GM23248 (cell line): ENCODE results near the gene CYB561A3. TPM values are rescaled to one million over a fixed set of nuclear protein-coding genes. Genes with fewer than 3 reads are reported as not detected.

Experiments
- DNase-seq: peaks from one replicate; pipeline ENCODE4 v3.0.0-alpha.2; 2015
- H2AFZ ChIP-seq: fragments of 200-600 bp; sonication (generic); 2 replicates; pipeline ENCODE4 v1.6.1; 2016; ENCODE audit warnings: antibody characterized with exemption
- H3F3A ChIP-seq: fragments of 200-600 bp; sonication (generic); 2 replicates; pipeline ENCODE4 v1.6.1; 2016; ENCODE audit warnings: mild to moderate bottlenecking, antibody characterized with exemption, mixed run types; ENCODE audit not compliant: insufficient read depth
- H3K27ac ChIP-seq: fragments of 200-600 bp; sonication (generic); 2 replicates; pipeline ENCODE4 v1.5.1; 2016; ENCODE audit warnings: mild to moderate bottlenecking
- H3K27me3 ChIP-seq: fragments of 200-600 bp; sonication (generic); replicated peaks from 2 replicates; pipeline ENCODE4 v1.6.1; 2016; ENCODE audit warnings: mild to moderate bottlenecking; ENCODE audit not compliant: insufficient read depth
- H3K36me3 ChIP-seq: fragments of 200-600 bp; sonication (generic); 2 replicates; pipeline ENCODE4 v1.6.1; 2016; ENCODE audit warnings: low read depth, mild to moderate bottlenecking
- H3K4me1 ChIP-seq: fragments of 200-600 bp; sonication (generic); 2 replicates; pipeline ENCODE4 v1.6.1; 2016; ENCODE audit warnings: mild to moderate bottlenecking; ENCODE audit not compliant: insufficient read depth
- H3K4me2 ChIP-seq: fragments of 200-600 bp; sonication (generic); one replicate; pipeline ENCODE4 v1.6.1; 2016; ENCODE audit warnings: mild to moderate bottlenecking; ENCODE audit not compliant: unreplicated experiment
- H3K4me3 ChIP-seq: fragments of 200-600 bp; sonication (generic); 2 replicates; pipeline ENCODE4 v1.5.1; 2016; ENCODE audit warnings: mild to moderate bottlenecking
- H3K79me2 ChIP-seq: fragments of 200-600 bp; sonication (generic); 2 replicates; pipeline ENCODE4 v1.6.1; 2016; ENCODE audit warnings: mild to moderate bottlenecking; ENCODE audit not compliant: insufficient read depth
- H3K9ac ChIP-seq: fragments of 200-600 bp; sonication (generic); 2 replicates; pipeline ENCODE4 v1.6.1; 2016; ENCODE audit warnings: mild to moderate bottlenecking
- H3K9me2 ChIP-seq: fragments of 200-600 bp; sonication (generic); 2 replicates; pipeline ENCODE4 v1.6.1; 2016; ENCODE audit warnings: mixed run types, mild to moderate bottlenecking, moderate library complexity; ENCODE audit not compliant: insufficient read depth
- H3K9me3 ChIP-seq: fragments of 200-600 bp; sonication (generic); one replicate; pipeline ENCODE4 v1.6.1; 2017; ENCODE audit warnings: low read depth
- H4K20me1 ChIP-seq: fragments of 200-600 bp; sonication (generic); 2 replicates; pipeline ENCODE4 v1.6.0; 2016; ENCODE audit not compliant: insufficient read depth
- EZH2 ChIP-seq: fragments of 200-600 bp; sonication (generic); IDR thresholded peaks from 2 replicates; pipeline ENCODE4 v1.6.1; 2018; ENCODE audit warnings: antibody characterized with exemption, mild to moderate bottlenecking; ENCODE audit not compliant: insufficient read depth, poor library complexity, severe bottlenecking
- EZH2phosphoT487 ChIP-seq: fragments of 200-600 bp; sonication (generic); IDR thresholded peaks from 2 replicates; pipeline ENCODE4 v1.6.1; 2018; ENCODE audit warnings: antibody characterized with exemption, moderate library complexity, mild to moderate bottlenecking, low read depth; ENCODE audit not compliant: insufficient read depth
- WGBS, 2 experiments: methylation state at CpG; one replicate each; pipeline ENCODE4 v1.1.6; 2015 to 2017; ENCODE audit warnings: low lambda C conversion rate in 2 of 2, low coverage in 1 of 2; ENCODE audit errors: missing lambda C conversion rate in 2 of 2; 5-methylcytosine and 5-hydroxymethylcytosine counted together
- in situ Hi-C: fragments of 300-500 bp; cut with MboI; formaldehyde crosslinking; loops from 2 replicates; pipeline ENCODE4 v1.15.0; 2020
- polyA plus RNA-seq: library from polyadenylated mRNA; unstranded; fragments of >200 nt; fragmentation: Nextera tagmentation; extraction: Ambion mirVana; gene quantifications from 2 replicates; pipeline ENCODE4 v1.2.1, GENCODE V29; 2016
- total RNA-seq: library from RNA; depleted of rRNA; stranded (reverse); fragments of >200 nt; shearing (Covaris generic); gene quantifications from 2 replicates; pipeline ENCODE4 v1.2.3, GENCODE V29; 2014; rRNA removed

Gene CYB561A3
- total and polyA plus RNA-seq, 2 experiments from 2014 or later, result 42.9 to 49.0 TPM

DNA sequence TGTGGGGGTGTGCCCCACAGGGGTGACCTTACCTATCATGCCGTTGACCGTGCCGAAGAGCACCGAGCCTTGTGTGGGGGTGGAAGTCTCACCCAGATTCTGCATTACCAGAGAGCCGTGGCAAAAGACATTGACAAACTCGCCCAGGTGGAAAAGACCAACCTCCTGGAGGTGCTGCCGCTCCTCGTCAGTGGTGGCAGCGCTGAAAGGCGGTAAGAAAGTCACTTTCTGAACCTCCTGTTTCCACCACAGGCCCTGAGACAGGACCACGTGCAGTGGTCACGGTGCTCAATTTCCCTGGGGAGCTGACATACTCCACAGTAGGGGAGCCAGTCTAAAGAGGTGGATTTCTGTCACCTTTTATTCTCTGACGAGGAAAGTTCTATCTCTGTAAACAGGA is 59.1 kb downstream of the CYB561A3 start:
- H3K9me2 ChIP-seq, result no peaks in the 10 kb centered on the region
- no peak overlapping the region for H2AFZ ChIP-seq
- no peak overlapping the region for H3K4me2 ChIP-seq
- no peaks in the 10 kb centered on the region; the same call in 1 of the 2 replicates for H4K20me1 ChIP-seq
- in situ Hi-C loops, result no loop called here
- H3F3A ChIP-seq, result peaks cover 45% of the 10 kb centered on the region
- no peak overlapping the region for H3K4me3 ChIP-seq
- peaks cover 66% of the 10 kb centered on the region for H3K36me3 ChIP-seq
- no peak overlapping the region for H3K27ac ChIP-seq
- DNase-seq, result no peak
- H3K4me1 ChIP-seq, result peaks cover 14% of the 10 kb centered on the region
- WGBS, 2 experiments, result 87 to 88% methylated on average over 13 of the region's 13 CpGs
- TF ChIP-seq EZH2phosphoT487 (no peak), EZH2 (no peak)
- H3K9me3 ChIP-seq, result no peaks in the 10 kb centered on the region
- H3K27me3 ChIP-seq, result no peaks in the 10 kb centered on the region
- no peak overlapping the region for H3K9ac ChIP-seq
- H3K79me2 ChIP-seq, result 0 out of 2 replicates have a peak, but pooled peaks cover 6% of the 10 kb centered on the region

Other genes with a start within 250 kb of the CYB561A3 start
- gene VPS37C, start 200.5 kb downstream of the CYB561A3 start, total RNA-seq, result 13.4 and 18.7 TPM in 2 replicates
- gene VPS37C, start 200.5 kb downstream of the CYB561A3 start, polyA plus RNA-seq, result 12.1 and 13.1 TPM in 2 replicates
- not detected in 2 replicates for gene PGA3, start 158.4 kb downstream of the CYB561A3 start, total RNA-seq
- 0.29 TPM in 1 of 2 replicates, not detected in the other for gene PGA3, start 158.4 kb downstream of the CYB561A3 start, polyA plus RNA-seq
- not detected in 2 replicates for gene PGA4, start 139.5 kb downstream of the CYB561A3 start, total RNA-seq
- gene PGA4, start 139.5 kb downstream of the CYB561A3 start, polyA plus RNA-seq, result 0.31 TPM in 1 of 2 replicates, not detected in the other
- not detected in 2 replicates for gene PGA5, start 120.7 kb downstream of the CYB561A3 start, total RNA-seq
- not detected in 2 replicates for gene PGA5, start 120.7 kb downstream of the CYB561A3 start, polyA plus RNA-seq
- 0.76 and 1.1 TPM in 2 replicates for gene VWCE, start 66.6 kb downstream of the CYB561A3 start, total RNA-seq
- 0.61 and 0.70 TPM in 2 replicates for gene VWCE, start 66.6 kb downstream of the CYB561A3 start, polyA plus RNA-seq
- gene DDB1, start 28.8 kb downstream of the CYB561A3 start, total RNA-seq, result 229 and 252 TPM in 2 replicates
- 160 and 162 TPM in 2 replicates for gene DDB1, start 28.8 kb downstream of the CYB561A3 start, polyA plus RNA-seq
- gene TKFC, start 28.7 kb downstream of the CYB561A3 start, total RNA-seq, result 44.3 and 44.6 TPM in 2 replicates
- 35.3 and 39.8 TPM in 2 replicates for gene TKFC, start 28.7 kb downstream of the CYB561A3 start, polyA plus RNA-seq
- 19.0 and 21.5 TPM in 2 replicates for gene TMEM138, start 492 bp upstream of the CYB561A3 start, total RNA-seq
- gene TMEM138, start 492 bp upstream of the CYB561A3 start, polyA plus RNA-seq, result 48.3 and 50.2 TPM in 2 replicates
- gene TMEM216, start 30.7 kb upstream of the CYB561A3 start, total RNA-seq, result 23.2 and 33.9 TPM in 2 replicates
- 20.7 and 23.1 TPM in 2 replicates for gene TMEM216, start 30.7 kb upstream of the CYB561A3 start, polyA plus RNA-seq
- gene CPSF7, start 68.1 kb upstream of the CYB561A3 start, total RNA-seq, result 27.1 and 31.2 TPM in 2 replicates
- gene CPSF7, start 68.1 kb upstream of the CYB561A3 start, polyA plus RNA-seq, result 38.2 and 42.3 TPM in 2 replicates
- gene SDHAF2, start 68.2 kb upstream of the CYB561A3 start, total RNA-seq, result 19.5 and 32.5 TPM in 2 replicates
- gene SDHAF2, start 68.2 kb upstream of the CYB561A3 start, polyA plus RNA-seq, result 59.5 and 60.6 TPM in 2 replicates
- 0.43 TPM in 1 of 2 replicates, not detected in the other for gene LRRC10B, start 146.9 kb upstream of the CYB561A3 start, total RNA-seq
- gene LRRC10B, start 146.9 kb upstream of the CYB561A3 start, polyA plus RNA-seq, result not detected in 2 replicates
- 1.5 and 1.9 TPM in 2 replicates for gene SYT7, start 219.2 kb upstream of the CYB561A3 start, total RNA-seq
- 0.40 and 0.72 TPM in 2 replicates for gene SYT7, start 219.2 kb upstream of the CYB561A3 start, polyA plus RNA-seq